Heart left ventricle (tissue), 16 donors: ENCODE measurements around the gene SEPTIN1. TPM values are rescaled to one million over a fixed set of nuclear protein-coding genes. Genes with fewer than 3 reads are reported as not detected.

Experiments
- ATAC-seq, 4 donors: fragments of 200-7000 bp; cut with Tn5 transposase; one replicate each; pipeline ENCODE4 v1.9.1; 2020 to 2022; ENCODE audit warnings: moderate library complexity in 4 of 4, mild to moderate bottlenecking in 3 of 4, moderate number of reproducible peaks in 1 of 4
- DNase-seq, 5 donors: peaks; one replicate each; pipeline ENCODE4 v3.0.0-alpha.2; 2020
- H3K27ac ChIP-seq, 12 donors: fragments of 200-600 bp; sonication (generic) in 4 of 12; one replicate each; pipeline versions ENCODE4 v1.5.0 to v1.8.0; 2016 to 2022; ENCODE audit warnings: mild to moderate bottlenecking in 2 of 12
- H3K27me3 ChIP-seq, 9 donors: fragments of 200-600 bp; sonication (generic) in 2 of 9; one replicate each; pipeline versions ENCODE4 v1.5.1 to v1.8.0; 2016 to 2022; ENCODE audit warnings: mild to moderate bottlenecking in 3 of 9
- H3K36me3 ChIP-seq, 9 donors: fragments of 200-600 bp; sonication (generic) in 2 of 9; one replicate each; pipeline versions ENCODE4 v1.5.0 to v1.8.0; 2018 to 2022; ENCODE audit warnings: mild to moderate bottlenecking in 2 of 9
- H3K4me1 ChIP-seq, 12 donors: fragments of 200-600 bp; sonication (generic) in 4 of 12; one replicate each; pipeline versions ENCODE4 v1.5.0 to v1.8.0; 2016 to 2022; ENCODE audit warnings: mild to moderate bottlenecking in 3 of 12
- H3K4me3 ChIP-seq, 12 donors: fragments of 200-600 bp; sonication (generic) in 4 of 12; one replicate each; pipeline versions ENCODE4 v1.5.0 to v1.8.0; 2017 to 2022; ENCODE audit warnings: mild to moderate bottlenecking in 9 of 12, moderate library complexity in 4 of 12
- H3K9me3 ChIP-seq, 12 donors: fragments of 200-600 bp; sonication (generic) in 4 of 12; one replicate each; pipeline versions ENCODE4 v1.5.0 to v1.8.0; 2016 to 2022; ENCODE audit warnings: mild to moderate bottlenecking in 1 of 12
- POLR2A ChIP-seq, 2 donors: fragments of 450-650 bp; IDR thresholded peaks; one replicate each; pipeline ENCODE4 v1.6.1; 2017; ENCODE audit warnings: antibody characterized with exemption in 2 of 2, mild to moderate bottlenecking in 2 of 2, moderate library complexity in 2 of 2
- WGBS, 4 donors: extraction: QIAGEN DNeasy Blood & Tissue Kit in 2 of 4; methylation state at CpG; one replicate each; pipeline versions ENCODE4 v1.1.5 to v1.1.7; 2013 to 2018; 5-methylcytosine and 5-hydroxymethylcytosine counted together
- intact Hi-C, 10 donors: fragments of 100-400 bp; cut with DNase I; formaldehyde crosslinking; loops; one replicate each; pipeline versions ENCODE4 v1.11.1 to v1.14.2; 2022
- polyA plus RNA-seq, 2 donors: library from polyadenylated mRNA; stranded (reverse); fragments of 200-250 nt; gene quantifications; one replicate each; pipeline ENCODE4 v1.2.3, GENCODE V29; 2013
- total RNA-seq, 9 donors: library from RNA; depleted of rRNA in 2 of 9; stranded (reverse); fragments of >200 nt in 2 of 9; fragmentation: NEBNext Ultra II Directional in 3 of 9; extraction: Animal tissue kit (Norgen Biotek cat#: 25700) in 3 of 9; gene quantifications; one replicate each; pipeline versions ENCODE4 v1.1.0 to v1.2.4, GENCODE V29; 2016 to 2023
- TF ChIP-seq, protein P1 (sequence below), 12 donors: fragments of 200-600 bp; sonication (generic) in 4 of 12; IDR thresholded peaks; one replicate each; pipeline versions ENCODE4 v1.5.0 to v1.8.0; 2018 to 2022; ENCODE audit warnings: antibody characterized with exemption in 12 of 12, mild to moderate bottlenecking in 5 of 12
- donor health status: ischemic (EF 13 %, LVEDD 7.1; RV severe dilation, severe dysfunction).
- donor health status: healthy with polysubstance abuse.
- donor health status: DM: no; HTN: yes; CAD: no.
- donor health status: DM: no; HTN: no; CAD: no.
- donor health status: ischemic (EF 25% LVEDD 6.9; RV normal size, moderate dysfunction).
- donor health status: ischemic (EF 25% LVEDD 5.7; RV mildly dilated, moderate dysfunction).
- donor health status: healthy.
- donor health status: DM: yes; HTN: yes; CAD: no.
- donor health status: ischemic (EF 35%, LVEDD 5.7; RV mildly dilated, moderate dysfunction).
- donor health status: nonischemic (EF 11% LVEDD 7.7; RV severe dilation, severe dysfunction).
- donor health status: DM: yes; HTN: yes; CAD: no.
- donor health status: PGD.
- donor health status: ischemic (EF 29% LVEDD 5.4; RV normal size, mild dysfunction).
- donor health status: nonischemic (EF 23%, LVEDD 6.1; RV moderate dilation, normal function).

SEPTIN1 gene
- total and polyA plus RNA-seq, 11 donors = 0.44 to 9.2 (median 1.5) TPM; not detected in 1

GRCh38 chr16:30377050-30377811 is 5.1 kb downstream of the SEPTIN1 start:
- intact Hi-C loops = no loop called here
- TF ChIP-seq POLR2A (IDR thresholded peaks at IDR 0.05) = no peak
- TF ChIP-seq, protein P1, sequence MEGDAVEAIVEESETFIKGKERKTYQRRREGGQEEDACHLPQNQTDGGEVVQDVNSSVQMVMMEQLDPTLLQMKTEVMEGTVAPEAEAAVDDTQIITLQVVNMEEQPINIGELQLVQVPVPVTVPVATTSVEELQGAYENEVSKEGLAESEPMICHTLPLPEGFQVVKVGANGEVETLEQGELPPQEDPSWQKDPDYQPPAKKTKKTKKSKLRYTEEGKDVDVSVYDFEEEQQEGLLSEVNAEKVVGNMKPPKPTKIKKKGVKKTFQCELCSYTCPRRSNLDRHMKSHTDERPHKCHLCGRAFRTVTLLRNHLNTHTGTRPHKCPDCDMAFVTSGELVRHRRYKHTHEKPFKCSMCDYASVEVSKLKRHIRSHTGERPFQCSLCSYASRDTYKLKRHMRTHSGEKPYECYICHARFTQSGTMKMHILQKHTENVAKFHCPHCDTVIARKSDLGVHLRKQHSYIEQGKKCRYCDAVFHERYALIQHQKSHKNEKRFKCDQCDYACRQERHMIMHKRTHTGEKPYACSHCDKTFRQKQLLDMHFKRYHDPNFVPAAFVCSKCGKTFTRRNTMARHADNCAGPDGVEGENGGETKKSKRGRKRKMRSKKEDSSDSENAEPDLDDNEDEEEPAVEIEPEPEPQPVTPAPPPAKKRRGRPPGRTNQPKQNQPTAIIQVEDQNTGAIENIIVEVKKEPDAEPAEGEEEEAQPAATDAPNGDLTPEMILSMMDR (IDR thresholded peaks at IDR 0.05) = no peak
- peak overlapping the region; percentile 97 to 100 (median 99) for H3K27ac ChIP-seq
- peak overlapping the region; percentile 45 to 82 (median 70) for H3K4me3 ChIP-seq
- no peaks in the 10 kb centered on the region for H3K36me3 ChIP-seq
- DNase-seq (peak in 1 of 5 donors; percentile 34), ATAC-seq (no peak)
- WGBS, 4 donors = 46 to 50% (median 48%) methylated on average over 27 to 29 of the region's 29 CpGs
- no peaks in the 10 kb centered on the region for H3K27me3 ChIP-seq
- no peaks in the 10 kb centered on the region for H3K9me3 ChIP-seq
- peaks cover 0 to 34% (median 16%) of the 10 kb centered on the region in 12 donors for H3K4me1 ChIP-seq

- intact Hi-C loops = no loop called here
- ATAC-seq (no peak), DNase-seq (no peak)
- Histone ChIP-seq H3K4me3 (no peak overlapping the region), H3K9me3 (no peaks in the 10 kb centered on the region), H3K4me1 (peaks cover 0 to 37% (median 20%) of the 10 kb centered on the region in 12 donors), H3K36me3 (no peaks in the 10 kb centered on the region), H3K27me3 (no peaks in the 10 kb centered on the region), H3K27ac (peak overlapping the region in 2 of 12 donors; percentile 99 to 100)
- TF ChIP-seq POLR2A (IDR thresholded peaks at IDR 0.05) = no peak
- TF ChIP-seq, protein P1 (IDR thresholded peaks at IDR 0.05) = no peak
- 93 to 100% (median 95%) methylated on average over 2 to 8 of the region's 8 CpGs for WGBS, 4 donors
Measured at GRCh38 chr16:30376461-30376902, 5.9 kb downstream of the SEPTIN1 start.

GRCh38 chr16:30375864-30376263 is 6.5 kb downstream of the SEPTIN1 start:
- Histone ChIP-seq H3K9me3 (no peaks in the 10 kb centered on the region), H3K27ac (peak overlapping the region in 1 of 12 donors; percentile 99), H3K4me1 (peaks cover 0 to 37% (median 22%) of the 10 kb centered on the region in 12 donors), H3K27me3 (no peaks in the 10 kb centered on the region), H3K4me3 (no peak overlapping the region), H3K36me3 (no peaks in the 10 kb centered on the region)
- ATAC-seq = no peak
- TF ChIP-seq, protein P1 (IDR thresholded peaks at IDR 0.05) = no peak
- TF ChIP-seq POLR2A (IDR thresholded peaks at IDR 0.05) = no peak
- intact Hi-C loops = no loop called here
- WGBS, 4 donors = 88 to 91% (median 90%) methylated on average over 8 of the region's 8 CpGs
- DNase-seq = peak in 1 of 5 donors; percentile 24

DNA sequence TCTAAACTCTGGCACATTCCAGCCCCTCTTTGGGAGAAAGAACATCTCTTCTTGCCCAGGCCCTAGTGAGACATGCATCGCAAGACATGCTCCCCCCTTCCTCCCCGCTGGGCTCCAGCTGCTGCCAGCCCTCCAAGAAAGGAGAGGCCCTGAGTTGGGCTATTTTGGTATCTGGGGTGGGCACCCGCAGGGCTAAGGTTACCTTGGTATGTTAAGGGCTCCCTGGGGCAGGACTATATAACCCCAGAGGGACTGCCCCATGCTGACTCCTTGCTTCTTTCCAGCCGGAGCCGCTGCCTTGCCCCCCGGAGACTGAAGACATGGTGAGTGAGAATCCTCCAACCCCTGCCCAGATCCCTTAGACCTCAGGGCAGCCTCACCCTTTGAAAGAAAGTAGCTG is 7.8 kb downstream of the SEPTIN1 start, which contains the start of gene MYL11:
TSS of gene MYL11 (plus strand) at position 265 of the 400 bp plus-strand sequence. CDS start at position 321, 56 bp downstream.
- TF ChIP-seq, protein P1 (IDR thresholded peaks at IDR 0.05) = no peak
- TF ChIP-seq POLR2A (IDR thresholded peaks at IDR 0.05) = no peak
- H3K4me1 ChIP-seq = peaks cover 0 to 34% (median 22%) of the 10 kb centered on the region in 12 donors
- no peak within 1 kb of the TSS for H3K4me3 ChIP-seq
- DNase-seq (peak in 1 of 5 donors; percentile 15), ATAC-seq (no peak)
- no peak within 1 kb of the TSS for H3K27ac ChIP-seq
- no peaks in the 10 kb centered on the region for H3K9me3 ChIP-seq
- intact Hi-C loops = no loop called here
- 81 to 90% (median 85%) methylated on average over 6 of the region's 6 CpGs for WGBS, 4 donors
- H3K27me3 ChIP-seq = no peaks in the 10 kb centered on the region
- no peaks in the 10 kb centered on the region for H3K36me3 ChIP-seq
